H1 (cell line): ENCODE measurements around the gene PTPN2. TPM values are rescaled to one million over a fixed set of nuclear protein-coding genes. Genes with fewer than 3 reads are reported as not detected.

Experiments used
- CTCF ChIA-PET: fragments of 300-600 bp; sonication (Branson Sonifier 250); formaldehyde crosslinking; loops from one replicate; lab custom pipeline; 2021; ENCODE audit not compliant: partially characterized antibody; lab: Charles Lee
- POLR2A ChIA-PET: fragments of 300-600 bp; sonication (Branson Sonifier 250); formaldehyde crosslinking; loops from one replicate; lab custom pipeline; 2021; ENCODE audit warnings: inconsistent platforms; ENCODE audit not compliant: partially characterized antibody; lab: Charles Lee
- DNase-seq, 2 experiments: peaks; one replicate each; pipeline versions ENCODE4 v3.0.0 to v3.0.0-alpha.2; 2010 to 2022; ENCODE audit warnings: low spot score in 2 of 2, low read depth in 1 of 2, mixed read lengths in 1 of 2
- FAIRE-seq: peaks from 2 replicates; lab custom pipeline; 2011; peaks lifted over from hg19 to GRCh38; lab: Jason Lieb, UNC
- H2AFZ ChIP-seq: 2 replicates; pipeline ENCODE4 v1.8.1; 2012; ENCODE audit warnings: low read length, inconsistent platforms
- H2AK5ac ChIP-seq: 2 replicates; pipeline ENCODE4 v1.6.1; 2013; ENCODE audit warnings: low read depth, low read length
- H2BK120ac ChIP-seq: replicated peaks from 2 replicates; pipeline ENCODE3; 2013; ENCODE audit warnings: low read depth, low read length, inconsistent platforms
- H2BK12ac ChIP-seq: 2 replicates; pipeline ENCODE4 v1.6.1; 2013; ENCODE audit warnings: low read depth, low read length
- H2BK15ac ChIP-seq: 2 replicates; pipeline ENCODE4 v1.6.1; 2013; ENCODE audit warnings: low read length
- H2BK20ac ChIP-seq: 2 replicates; pipeline ENCODE4 v1.6.1; 2013; ENCODE audit warnings: low read length
- H2BK5ac ChIP-seq: 2 replicates; pipeline ENCODE4 v1.6.1; 2013; ENCODE audit warnings: low read depth, low read length
- H3K14ac ChIP-seq: 2 replicates; pipeline ENCODE4 v1.6.1; 2013; ENCODE audit warnings: inconsistent platforms; ENCODE audit not compliant: insufficient read length
- H3K18ac ChIP-seq: 2 replicates; pipeline ENCODE4 v1.6.1; 2013; ENCODE audit warnings: low read length; ENCODE audit errors: extremely low read depth
- H3K23ac ChIP-seq: 2 replicates; pipeline ENCODE4 v1.6.1; 2013; ENCODE audit warnings: inconsistent platforms; ENCODE audit not compliant: insufficient read length
- H3K23me2 ChIP-seq: 2 replicates; pipeline ENCODE4 v1.6.1; 2013; ENCODE audit warnings: low read depth, low read length
- H3K27ac ChIP-seq: 2 replicates; pipeline ENCODE4 v1.6.1; 2011; ENCODE audit warnings: low read depth, low read length, inconsistent platforms
- H3K27me3 ChIP-seq, 4 experiments: replicated peaks in 1 of 4; 1 replicate in 1 of 4; 2 replicates in 3 of 4; pipeline versions ENCODE4 v1.6.1 to v1.8.1; 2011 to 2013; ENCODE audit warnings: low read length in 3 of 4, mild to moderate bottlenecking in 3 of 4, inconsistent platforms in 2 of 4, mixed read lengths in 2 of 4, moderate library complexity in 1 of 4; ENCODE audit not compliant: control insufficient read depth in 3 of 4, insufficient read depth in 3 of 4; ENCODE audit errors: extremely low read depth in 1 of 4
- H3K36me3 ChIP-seq, 4 experiments: 2 replicates each; pipeline versions ENCODE4 v1.6.1 to v1.8.1; 2011 to 2013; ENCODE audit warnings: mild to moderate bottlenecking in 4 of 4, low read length in 3 of 4, moderate library complexity in 2 of 4, control low read depth in 1 of 4, inconsistent platforms in 1 of 4; ENCODE audit not compliant: insufficient read depth in 4 of 4, control insufficient read depth in 2 of 4
- H3K4ac ChIP-seq: replicated peaks from 2 replicates; pipeline ENCODE3; 2013; ENCODE audit warnings: low read length, low read depth, mixed read lengths, inconsistent platforms; ENCODE audit not compliant: insufficient read length
- H3K4me1 ChIP-seq, 4 experiments: replicated peaks in 1 of 4; 1 replicate in 1 of 4; 2 replicates in 3 of 4; pipeline versions ENCODE4 v1.6.1 to v1.8.1; 2011 to 2013; ENCODE audit warnings: low read length in 3 of 4, inconsistent platforms in 2 of 4, mixed read lengths in 1 of 4; ENCODE audit not compliant: insufficient read depth in 4 of 4, control insufficient read depth in 3 of 4
- H3K4me2 ChIP-seq, 2 experiments: 2 replicates each; pipeline versions ENCODE4 v1.6.1 to v1.8.1; 2011 to 2013; ENCODE audit warnings: low read depth in 2 of 2, low read length in 2 of 2, control low read depth in 1 of 2, inconsistent platforms in 1 of 2, mild to moderate bottlenecking in 1 of 2; ENCODE audit not compliant: insufficient read depth in 1 of 2
- H3K4me3 ChIP-seq, 4 experiments: fragments of 200-600, 300-600 bp in 1 of 4; sonication (generic), shearing (Covaris generic), sonication (Bioruptor Twin) in 1 of 4; 2 replicates each; pipeline versions ENCODE4 v1.5.1 to v1.8.1; 2011 to 2016; ENCODE audit warnings: low read length in 4 of 4, low read depth in 3 of 4, control low read depth in 2 of 4, inconsistent platforms in 2 of 4, mild to moderate bottlenecking in 2 of 4, mixed read lengths in 1 of 4, moderate library complexity in 1 of 4; ENCODE audit not compliant: insufficient read depth in 2 of 4; ENCODE audit errors: extremely low read depth in 1 of 4
- H3K56ac ChIP-seq: replicated peaks from 2 replicates; pipeline ENCODE3; 2013; ENCODE audit warnings: low read depth, mild to moderate bottlenecking, mixed read lengths, low read length, inconsistent platforms; ENCODE audit not compliant: insufficient read length
- H3K79me1 ChIP-seq: 2 replicates; pipeline ENCODE4 v1.6.1; 2013; ENCODE audit warnings: low read depth, low read length, control low read depth
- H3K79me2 ChIP-seq, 2 experiments: 2 replicates each; pipeline versions ENCODE4 v1.6.1 to v1.8.1; 2012 to 2013; ENCODE audit warnings: low read length in 2 of 2, mild to moderate bottlenecking in 2 of 2, inconsistent platforms in 1 of 2; ENCODE audit not compliant: insufficient read depth in 2 of 2, control insufficient read depth in 1 of 2
- H3K9ac ChIP-seq, 4 experiments: replicated peaks in 1 of 4; 1 replicate in 1 of 4; 2 replicates in 3 of 4; pipeline versions ENCODE4 v1.6.1 to v1.8.1; 2011 to 2013; ENCODE audit warnings: low read depth in 3 of 4, low read length in 3 of 4, control low read depth in 2 of 4, mild to moderate bottlenecking in 2 of 4, moderate library complexity in 2 of 4, inconsistent platforms in 1 of 4; ENCODE audit errors: extremely low read depth in 1 of 4
- H3K9me3 ChIP-seq, 2 experiments: 2 replicates each; pipeline versions ENCODE4 v1.6.1 to v1.8.1; 2012 to 2013; ENCODE audit warnings: mild to moderate bottlenecking in 2 of 2, moderate library complexity in 2 of 2, control low read depth in 1 of 2, inconsistent platforms in 1 of 2, low read depth in 1 of 2, low read length in 1 of 2, mixed read lengths in 1 of 2; ENCODE audit not compliant: insufficient read depth in 2 of 2
- H4K20me1 ChIP-seq, 2 experiments: replicated peaks in 1 of 2; 2 replicates each; pipeline versions ENCODE3 to v1.8.1; 2011 to 2013; ENCODE audit warnings: inconsistent platforms in 2 of 2, low read length in 2 of 2, mild to moderate bottlenecking in 1 of 2; ENCODE audit not compliant: insufficient read depth in 2 of 2, control insufficient read depth in 1 of 2
- H4K5ac ChIP-seq: 2 replicates; pipeline ENCODE4 v1.6.1; 2013; ENCODE audit warnings: low read length, low read depth, mixed read lengths, inconsistent platforms; ENCODE audit not compliant: insufficient read length
- H4K8ac ChIP-seq: 2 replicates; pipeline ENCODE4 v1.8.0; 2013; ENCODE audit warnings: mild to moderate bottlenecking, moderate library complexity, low read length, inconsistent platforms; ENCODE audit not compliant: insufficient read depth; ENCODE audit errors: extremely low read depth
- H4K91ac ChIP-seq: replicated peaks from 2 replicates; pipeline ENCODE3; 2013; ENCODE audit warnings: low read length, mixed read lengths, inconsistent platforms; ENCODE audit not compliant: insufficient read length
- CBX8 ChIP-seq: fragments of 300-800, 300-1000 bp; sonication (generic); IDR thresholded peaks from 2 replicates; pipeline ENCODE4 v1.7.1; 2016; ENCODE audit warnings: low read depth, low read length, borderline replicate concordance
- CHD1 ChIP-seq: IDR thresholded peaks from 2 replicates; pipeline ENCODE4 v1.6.1; 2012; ENCODE audit warnings: low read depth, low read length, improper control_type of control experiment
- EGR1 ChIP-seq: IDR thresholded peaks from 2 replicates; pipeline ENCODE4 v1.6.1; 2011; ENCODE audit warnings: low read depth, low read length, borderline replicate concordance
- KDM1A ChIP-seq: fragments of 200-600, 300-600 bp; sonication (generic); IDR thresholded peaks from 2 replicates; pipeline ENCODE4 v1.7.1; 2016; ENCODE audit warnings: mild to moderate bottlenecking, low read length, borderline replicate concordance
- KDM4A ChIP-seq: IDR thresholded peaks from one replicate; pipeline ENCODE4 v1.7.1; 2012; ENCODE audit warnings: low read depth, mild to moderate bottlenecking, moderate library complexity, low read length, inconsistent platforms; ENCODE audit not compliant: severe bottlenecking
- SRF ChIP-seq: IDR thresholded peaks from 2 replicates; pipeline ENCODE4 v1.6.1; 2011; ENCODE audit warnings: mild to moderate bottlenecking, low read depth, low read length, moderate library complexity
- WGBS, 2 experiments: shearing (Covaris generic) in 1 of 2; methylation state at CpG; one replicate each; pipeline versions ENCODE4 v1.1.6 to v1.1.7; 2013 to 2015; ENCODE audit warnings: low lambda C conversion rate in 2 of 2, mixed read lengths in 2 of 2, inconsistent platforms in 1 of 2, low coverage in 1 of 2, missing lambda C conversion rate in 1 of 2; ENCODE audit not compliant: insufficient replicate concordance in 2 of 2, insufficient coverage in 1 of 2, insufficient read length in 1 of 2; ENCODE audit errors: extremely low coverage in 1 of 2, missing lambda C conversion rate in 1 of 2; 5-methylcytosine and 5-hydroxymethylcytosine counted together
- polyA plus RNA-seq, 7 experiments: library from polyadenylated mRNA; depleted of rRNA in 3 of 7; stranded (reverse) in 5 of 7; unstranded in 2 of 7; fragments of >200 nt in 5 of 7; fragments of 200-250 nt in 2 of 7; gene quantifications; 1 replicate in 5 of 7; 2 replicates in 1 of 7; 4 replicates in 1 of 7; pipeline versions ENCODE4 v1.2.1 to v1.2.3, GENCODE V29; 2011 to 2013; ENCODE audit warnings: missing spikeins in 2 of 7, mixed read lengths in 2 of 7
- total RNA-seq: library from RNA; stranded (reverse); fragmentation: NEBNext Ultra II Directional; extraction: Animal tissue kit (Norgen Biotek cat#: 25700); gene quantifications from 2 replicates; pipeline ENCODE4 v1.2.1, GENCODE V29; 2021
- TF ChIP-seq, protein P1 (sequence below): IDR thresholded peaks from 2 replicates; pipeline ENCODE4 v1.6.1; 2011; ENCODE audit warnings: low read depth, mild to moderate bottlenecking, low read length; ENCODE audit not compliant: insufficient read depth

Gene PTPN2
- total and polyA plus RNA-seq, 2 of the 8 experiments (the other 6 are each of a cell fraction or from before 2014, with no cell fraction given), result 16.4 to 54.0 TPM

DNA sequence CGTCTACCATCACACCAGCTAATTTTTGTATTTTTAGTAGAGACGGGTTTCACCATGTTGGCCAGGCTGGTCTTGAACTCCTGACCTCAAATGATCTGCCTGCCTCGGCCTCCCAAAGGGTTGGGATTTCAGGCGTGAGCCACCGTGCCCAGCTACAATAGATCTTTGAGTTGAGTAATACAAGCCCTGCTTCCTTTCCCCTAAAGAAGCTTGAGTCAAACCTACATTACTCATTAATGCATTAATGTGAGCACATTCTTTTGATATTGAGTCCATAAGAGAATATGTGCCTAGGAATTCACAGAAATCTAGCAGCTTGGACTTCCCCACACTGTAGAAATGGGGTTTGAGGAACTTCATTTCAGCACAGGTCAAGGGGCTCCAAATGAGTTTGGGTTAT, 141.6 kb downstream of the PTPN2 start:
- no peak overlapping the region for H2AFZ ChIP-seq
- no peak overlapping the region for H3K23ac ChIP-seq
- no peaks in the 10 kb centered on the region for H4K20me1 ChIP-seq
- H3K4me1 ChIP-seq, result no peaks in the 10 kb centered on the region; a peak in 1 of 7 replicates
- H3K9me3 ChIP-seq, result no peaks in the 10 kb centered on the region
- no peaks in the 10 kb centered on the region for H3K36me3 ChIP-seq
- 81% methylated on average over 5 of the region's 5 CpGs; no CpG with 5 or more reads in 1 of the 2 experiments for WGBS, 2 experiments
- no peak overlapping the region for H2BK5ac ChIP-seq
- no peak for FAIRE-seq
- H4K8ac ChIP-seq, result no peak overlapping the region
- no peak overlapping the region for H2BK12ac ChIP-seq
- no peak overlapping the region for H4K91ac ChIP-seq
- no peaks in the 10 kb centered on the region for H3K79me1 ChIP-seq
- H2BK15ac ChIP-seq, result no peak overlapping the region
- no peaks in the 10 kb centered on the region for H3K79me2 ChIP-seq
- no peak overlapping the region for H3K56ac ChIP-seq
- H2BK120ac ChIP-seq, result no peak overlapping the region
- CTCF ChIA-PET, result interaction anchor here (0.8 to 1.8 kb wide), 2 partner anchors 15 to 221 kb away, joined by 3 to 4 read pairs; no protein-coding TSS in a partner anchor
- no peak overlapping the region for H2AK5ac ChIP-seq
- H3K27ac ChIP-seq, result no peak overlapping the region
- no peak overlapping the region for H2BK20ac ChIP-seq
- POLR2A ChIA-PET, result interaction anchor here (0.6 kb wide), 1 partner anchor 17 kb away, joined by 3 read pairs; no protein-coding TSS in a partner anchor
- H3K9ac ChIP-seq, result no peak overlapping the region
- no peaks in the 10 kb centered on the region for H3K23me2 ChIP-seq
- no peak overlapping the region for H3K4ac ChIP-seq
- H3K18ac ChIP-seq, result no peak overlapping the region
- no peaks in the 10 kb centered on the region for H3K27me3 ChIP-seq
- H3K4me3 ChIP-seq, result no peak overlapping the region
- no peak overlapping the region for H3K14ac ChIP-seq
- H4K5ac ChIP-seq, result no peak overlapping the region
- DNase-seq, result no peak
- H3K4me2 ChIP-seq, result no peak overlapping the region
- no peak for TF ChIP-seq EGR1
- no peak for TF ChIP-seq KDM1A
- TF ChIP-seq, protein P1, sequence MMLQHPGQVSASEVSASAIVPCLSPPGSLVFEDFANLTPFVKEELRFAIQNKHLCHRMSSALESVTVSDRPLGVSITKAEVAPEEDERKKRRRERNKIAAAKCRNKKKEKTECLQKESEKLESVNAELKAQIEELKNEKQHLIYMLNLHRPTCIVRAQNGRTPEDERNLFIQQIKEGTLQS, result no peak
- no peak for TF ChIP-seq SRF
- TF ChIP-seq KDM4A, result no peak
- no peak for TF ChIP-seq CHD1
- TF ChIP-seq CBX8, result no peak
